Measurements from ENCODE around the gene ERICH4. TPM values are rescaled to one million over a fixed set of nuclear protein-coding genes. Genes with fewer than 3 reads are reported as not detected.
"Not testable (repeated sequence)": the region's sequence is repeated elsewhere in the genome, so short reads cannot be mapped to it uniquely, and the experiment has no call there.

The ERICH4 gene
- total RNA-seq, 1 experiment from 2014 or later = not detected

- DNase-seq (ENCODE audit: low spot score) = not testable (repeated sequence)
These were observed 7.6 kb upstream of the ERICH4 start for GRCh38 chr19:41435376-41435775.

- no peak for DNase-seq (ENCODE audit: low spot score)
These were observed 6.9 kb upstream of the ERICH4 start for GRCh38 chr19:41435936-41436673.

GRCh38 chr19:41436674-41436951 lies 6.3 kb upstream of the ERICH4 start:
- DNase-seq (ENCODE audit: low spot score) = no peak

- no peak for DNase-seq (ENCODE audit: low spot score)
These were observed 4.9 kb upstream of the ERICH4 start for GRCh38 chr19:41437944-41438574.

GRCh38 chr19:41439441-41440222 lies 3.3 kb upstream of the ERICH4 start, which contains the start of gene DMAC2:
TSS of gene DMAC2 (minus strand) at chr19:41439912. CDS start at chr19:41439899, 13 bp downstream.
- peak; percentile 100 for DNase-seq (ENCODE audit: low spot score)

- DNase-seq (ENCODE audit: low spot score) = no peak
These were observed 1.5 kb upstream of the ERICH4 start for GRCh38 chr19:41441321-41441945.

GRCh38 chr19:41443813-41444455 lies 978 bp downstream of the ERICH4 start:
- DNase-seq (ENCODE audit: low spot score) = no peak

GRCh38 chr19:41445575-41445974 lies 2.6 kb downstream of the ERICH4 start:
- no peak for DNase-seq (ENCODE audit: low spot score)

- DNase-seq (ENCODE audit: low spot score) = no peak
These were observed 4.9 kb downstream of the ERICH4 start for GRCh38 chr19:41447732-41448332.

GRCh38 chr19:41449079-41449864 lies 6.3 kb downstream of the ERICH4 start:
- DNase-seq (ENCODE audit: low spot score) = peak; percentile 86

- DNase-seq (ENCODE audit: low spot score) = no peak
These were observed 6.9 kb downstream of the ERICH4 start for GRCh38 chr19:41449865-41450178.

GRCh38 chr19:41452584-41453275 lies 9.8 kb downstream of the ERICH4 start:
- no peak for DNase-seq (ENCODE audit: low spot score)

GRCh38 chr19:41455936-41456335 lies 13.0 kb downstream of the ERICH4 start:
- DNase-seq (ENCODE audit: low spot score) = no peak

GRCh38 chr19:41456342-41456918 lies 13.5 kb downstream of the ERICH4 start:
- no peak for DNase-seq (ENCODE audit: low spot score)

- DNase-seq (ENCODE audit: low spot score) = no peak
These were observed 14.3 kb downstream of the ERICH4 start for GRCh38 chr19:41457241-41457640.

GRCh38 chr19:41462497-41462896 lies 19.5 kb downstream of the ERICH4 start:
- no peak for DNase-seq (ENCODE audit: low spot score)

- not testable (repeated sequence) for DNase-seq (ENCODE audit: low spot score)
These were observed 20.6 kb downstream of the ERICH4 start for GRCh38 chr19:41463257-41464256.

GRCh38 chr19:41476583-41476982 lies 33.6 kb downstream of the ERICH4 start:
- DNase-seq (ENCODE audit: low spot score) = no peak

Measured in HT-29 (cell line).